HG03520 (cell line): ENCODE measurements around the gene PANK3.

Experiments used
- ATAC-seq: cut with Tn5 transposase; IDR thresholded peaks from one replicate; pipeline ENCODE4 v1.9.1; 2021; ENCODE audit warnings: mild to moderate bottlenecking, moderate library complexity; ENCODE audit not compliant: unreplicated experiment

Gene PANK3

DNA sequence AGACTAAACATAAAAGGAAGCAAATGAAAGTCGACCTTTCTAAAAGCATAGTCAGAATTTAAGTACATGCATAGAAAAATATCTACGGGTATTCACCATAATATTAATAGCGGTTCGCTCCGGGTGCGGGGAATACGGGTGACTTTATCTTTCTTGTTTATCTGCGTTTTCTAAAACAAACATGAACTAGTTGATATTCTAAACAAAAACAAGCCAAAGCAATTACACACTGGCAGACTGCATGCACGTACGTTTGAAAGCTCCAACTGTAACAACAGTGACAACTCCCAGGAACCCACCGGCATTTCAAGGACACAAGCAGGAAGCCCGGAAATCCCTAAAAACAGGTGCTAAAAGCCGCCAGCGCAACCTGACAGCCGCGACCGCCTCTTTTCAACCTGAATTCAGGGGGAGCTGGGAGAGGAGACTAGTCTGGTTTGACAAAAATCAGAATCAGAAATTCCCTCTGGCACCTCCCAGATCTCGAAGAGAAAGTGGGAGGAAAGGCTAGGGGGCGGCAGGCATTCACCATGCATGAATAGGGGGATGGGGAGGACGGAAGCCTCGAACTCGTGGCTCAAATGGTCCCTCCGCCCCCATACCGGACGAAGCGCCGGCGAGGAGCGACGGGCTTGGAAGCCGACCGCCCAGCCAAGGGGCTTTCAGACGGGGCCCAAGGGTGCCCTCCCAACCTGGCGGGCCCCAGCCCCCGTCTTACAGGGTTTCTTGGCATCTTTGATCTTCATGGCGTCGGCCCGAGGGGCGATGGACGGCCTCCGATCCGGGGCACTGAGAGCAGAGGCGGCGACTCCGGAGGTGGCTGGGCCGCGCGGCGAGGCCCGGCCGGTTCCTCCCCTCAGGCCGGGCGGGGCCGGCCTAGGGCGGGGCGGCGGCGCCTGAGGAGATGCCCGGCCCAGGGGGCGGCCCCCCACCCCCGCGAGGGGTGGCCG lies at the start of gene PANK3:
Gene PANK3 (minus strand): TSS at position 831 of the 950 bp plus-strand sequence. CDS start 85 bp downstream, at position 746.
- ATAC-seq = peak; percentile 47

DNA sequence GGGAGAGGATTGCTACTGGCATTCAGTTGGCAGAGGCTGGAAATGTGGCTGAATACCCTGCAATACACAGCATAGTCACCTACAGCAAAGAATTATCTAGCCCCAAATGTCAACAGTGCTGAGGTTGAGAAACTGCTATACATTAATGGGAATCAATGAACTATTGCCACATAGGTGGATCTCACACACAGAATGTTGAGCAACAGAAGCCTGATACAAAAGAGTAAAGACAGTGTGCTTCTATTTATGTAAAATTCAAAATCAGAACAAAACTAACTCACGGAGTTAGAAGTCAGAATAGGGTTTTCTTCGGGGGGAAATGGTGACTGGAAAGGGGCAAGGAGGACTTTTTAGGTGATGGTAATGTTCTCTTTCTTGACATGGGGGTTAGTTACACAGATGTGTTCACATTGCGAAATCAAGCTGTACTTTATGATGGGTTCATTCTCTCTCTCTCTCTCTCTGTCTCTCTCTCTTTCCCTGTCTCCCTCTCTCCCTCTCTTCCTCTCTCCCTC lies 45.7 kb upstream of the PANK3 start:
- no peak for ATAC-seq

GRCh38 chr5:168620807-168621206 lies 41.6 kb upstream of the PANK3 start:
- ATAC-seq = no peak

DNA sequence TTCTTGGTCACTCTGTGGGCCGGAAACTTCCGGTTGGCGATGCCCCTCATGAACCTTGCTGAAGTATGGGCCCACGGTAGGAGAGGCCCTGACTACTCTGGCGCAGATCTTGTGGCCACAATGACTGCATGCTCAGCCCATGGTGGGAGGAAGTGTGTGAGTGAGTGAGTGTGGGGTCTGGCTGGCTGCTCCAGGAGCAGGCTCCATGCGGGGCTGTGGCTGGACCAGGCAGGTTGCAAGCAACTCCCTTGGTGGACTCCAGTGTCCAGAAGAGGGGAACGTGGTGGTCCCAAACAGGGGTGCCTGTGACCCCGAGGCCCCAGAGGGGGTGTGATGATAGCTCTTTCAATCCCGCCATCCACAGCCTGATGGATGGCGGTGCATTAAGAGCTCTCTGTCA lies 35.5 kb upstream of the PANK3 start:
- ATAC-seq = no peak

GRCh38 chr5:168613996-168614395 lies 34.8 kb upstream of the PANK3 start:
- ATAC-seq = no peak

DNA sequence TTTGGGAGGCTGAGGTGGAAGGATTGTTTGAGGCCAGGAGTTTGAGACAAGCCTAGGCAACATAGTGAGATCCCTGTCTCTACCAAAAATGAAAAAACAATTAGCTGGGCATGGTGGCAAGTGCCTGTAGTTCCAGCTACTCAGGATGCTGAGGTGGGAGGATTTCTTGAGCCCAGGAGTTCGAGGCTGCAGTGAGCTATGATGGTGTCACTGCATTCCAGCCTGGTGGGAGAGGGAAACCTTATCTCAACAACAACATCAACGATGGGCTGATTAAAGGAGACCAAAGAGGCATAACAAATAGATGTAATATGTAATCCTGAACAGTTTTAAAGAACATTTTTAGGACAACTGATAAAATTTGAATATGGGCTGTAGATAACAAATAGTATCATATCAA lies 34.2 kb upstream of the PANK3 start:
- ATAC-seq = no peak

GRCh38 chr5:168612996-168613395 lies 33.8 kb upstream of the PANK3 start:
- no peak for ATAC-seq

GRCh38 chr5:168612123-168612522 lies 33.0 kb upstream of the PANK3 start:
- no peak for ATAC-seq

DNA sequence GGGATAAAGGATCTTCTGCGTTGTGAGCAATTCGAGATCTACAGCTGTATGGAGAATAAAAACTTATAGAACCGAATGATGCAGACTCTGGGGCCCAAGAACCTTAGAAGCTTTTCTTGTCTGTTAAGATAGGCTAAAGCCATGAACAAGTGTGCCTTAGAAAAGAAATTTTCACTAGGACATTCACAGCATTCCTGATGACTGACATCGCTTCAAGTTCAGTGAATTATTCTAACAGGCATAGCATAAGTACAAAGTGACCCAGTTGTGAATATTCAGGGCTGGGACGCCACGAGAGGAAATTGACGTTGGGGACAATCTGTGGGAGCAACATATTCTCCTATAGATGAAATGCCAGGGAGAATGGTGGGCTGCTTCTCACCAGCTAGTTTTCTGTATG lies 32.0 kb upstream of the PANK3 start:
- ATAC-seq = no peak

- ATAC-seq = no peak
Observed at GRCh38 chr5:168609806-168610482, 30.8 kb upstream of the PANK3 start.

- no peak for ATAC-seq
Observed at GRCh38 chr5:168608821-168609220, 29.7 kb upstream of the PANK3 start.

DNA sequence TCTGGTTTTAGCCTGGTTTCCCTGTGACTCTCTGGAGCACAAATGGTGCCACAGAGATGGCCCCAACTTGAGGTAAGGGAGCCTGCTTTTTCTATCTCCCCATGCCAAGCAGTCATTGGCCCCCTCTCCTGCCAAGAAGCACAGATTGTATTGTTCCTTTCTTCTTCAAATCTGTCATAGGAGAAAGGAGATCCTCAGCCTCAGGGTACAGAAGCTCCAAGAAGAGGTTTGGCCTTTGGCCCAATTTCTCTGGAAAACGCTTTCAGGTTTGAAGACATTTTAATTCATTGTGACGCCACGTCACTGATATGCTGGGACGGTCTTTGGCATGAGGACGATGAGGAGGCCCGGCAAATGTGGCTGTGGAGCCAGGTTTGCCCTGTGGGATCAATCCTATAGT lies 29.2 kb upstream of the PANK3 start:
- ATAC-seq = no peak

DNA sequence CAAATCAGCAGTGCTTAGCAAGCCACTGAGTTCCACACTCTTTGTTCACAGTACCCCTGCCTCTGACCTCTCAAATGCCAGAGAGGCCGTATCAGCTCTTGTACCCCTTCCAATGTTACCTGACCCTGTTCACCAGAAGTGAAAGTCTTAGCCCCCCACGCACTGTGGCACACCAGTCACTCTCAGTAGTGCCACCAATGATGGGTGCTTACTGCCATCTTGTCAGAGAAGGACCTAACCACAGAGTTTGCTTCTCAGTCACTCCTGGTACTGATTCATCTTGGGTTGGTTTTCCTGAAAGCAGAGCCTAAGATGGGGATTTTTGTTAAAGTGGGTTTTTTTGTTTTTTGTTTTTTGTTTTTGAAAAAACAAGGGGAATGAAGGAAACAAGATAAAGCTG lies 28.8 kb upstream of the PANK3 start:
- ATAC-seq = no peak

DNA sequence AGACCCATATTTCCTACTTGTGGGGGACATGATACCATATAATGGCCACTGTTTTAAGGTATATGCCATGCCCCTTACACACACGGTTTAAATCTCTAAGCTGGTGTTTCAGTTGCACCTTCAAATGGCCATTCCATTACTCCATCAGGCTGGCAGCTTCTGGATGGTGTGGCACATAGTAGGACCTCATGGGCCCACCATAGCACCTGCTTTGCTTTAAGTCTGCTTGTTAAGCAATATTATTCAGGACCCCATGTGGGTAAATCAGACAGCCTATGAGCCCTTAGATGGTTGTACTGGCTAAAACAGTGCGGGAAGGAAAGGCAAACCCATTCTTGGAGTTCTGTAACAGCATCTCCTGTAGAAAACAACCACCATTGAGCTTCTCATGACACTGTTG lies 27.4 kb upstream of the PANK3 start:
- ATAC-seq = no peak

DNA sequence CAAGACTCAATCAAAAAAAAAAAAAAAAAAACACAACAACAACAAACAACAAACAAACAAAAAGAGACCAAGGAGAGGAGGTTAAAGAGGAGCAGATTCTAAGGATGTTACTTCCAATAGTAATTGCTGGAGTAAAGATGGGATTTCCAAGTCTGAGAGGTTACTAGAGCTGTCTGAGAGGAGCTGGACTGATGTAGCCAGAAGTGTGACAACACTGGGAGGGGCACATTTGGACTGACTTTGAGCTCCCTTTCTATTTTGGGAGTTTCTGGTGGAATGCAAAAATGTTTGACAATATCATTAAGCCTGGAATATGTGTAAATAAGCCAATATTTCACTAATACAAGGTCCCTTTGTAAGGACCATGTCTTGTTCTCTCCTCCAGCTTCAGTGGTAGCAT lies 25.3 kb upstream of the PANK3 start:
- no peak for ATAC-seq

GRCh38 chr5:168603746-168604145 lies 24.6 kb upstream of the PANK3 start:
- ATAC-seq = no peak

- ATAC-seq = no peak
Observed at GRCh38 chr5:168602517-168602916, 23.3 kb upstream of the PANK3 start.

- ATAC-seq = no peak
Observed at GRCh38 chr5:168601972-168602371, 22.8 kb upstream of the PANK3 start.

DNA sequence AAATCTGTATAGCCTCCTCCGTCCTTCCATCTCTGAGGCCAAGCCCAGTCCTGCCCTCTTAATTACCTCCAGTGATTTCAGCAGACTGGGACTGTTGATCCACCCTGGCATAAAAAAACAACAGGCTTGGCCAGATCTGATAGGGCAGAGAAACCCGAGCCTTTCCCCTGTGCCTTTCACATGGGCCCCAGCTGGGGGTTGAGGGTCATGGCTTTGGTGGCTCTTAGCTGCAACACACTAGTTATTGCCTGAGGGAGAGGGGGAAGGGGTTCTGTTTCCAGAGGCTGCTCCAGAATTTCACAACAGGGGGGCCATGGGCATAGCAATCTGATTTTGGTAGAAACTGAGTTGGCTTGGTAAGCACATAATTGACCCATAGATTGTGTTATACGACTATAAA lies 21.2 kb upstream of the PANK3 start:
- no peak for ATAC-seq

DNA sequence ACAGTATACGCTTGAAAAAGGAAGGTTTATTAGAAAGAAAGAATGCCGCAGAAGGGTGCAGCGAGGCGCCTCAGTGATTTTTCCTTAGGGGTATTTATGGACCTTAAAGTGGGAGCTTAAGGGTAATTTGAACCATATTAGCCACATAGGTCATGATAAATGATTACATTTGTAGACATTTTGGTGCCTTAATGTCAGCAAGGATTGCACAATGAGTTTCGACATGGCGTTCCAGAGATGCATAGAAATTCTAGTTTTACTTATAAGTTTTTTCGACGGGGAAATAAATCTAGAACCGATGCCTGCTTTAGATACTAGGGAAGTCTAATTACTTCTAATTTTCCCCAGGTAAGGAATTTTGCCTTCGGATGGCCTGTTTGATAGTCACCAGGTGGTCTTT lies 20.7 kb upstream of the PANK3 start:
- ATAC-seq = no peak

DNA sequence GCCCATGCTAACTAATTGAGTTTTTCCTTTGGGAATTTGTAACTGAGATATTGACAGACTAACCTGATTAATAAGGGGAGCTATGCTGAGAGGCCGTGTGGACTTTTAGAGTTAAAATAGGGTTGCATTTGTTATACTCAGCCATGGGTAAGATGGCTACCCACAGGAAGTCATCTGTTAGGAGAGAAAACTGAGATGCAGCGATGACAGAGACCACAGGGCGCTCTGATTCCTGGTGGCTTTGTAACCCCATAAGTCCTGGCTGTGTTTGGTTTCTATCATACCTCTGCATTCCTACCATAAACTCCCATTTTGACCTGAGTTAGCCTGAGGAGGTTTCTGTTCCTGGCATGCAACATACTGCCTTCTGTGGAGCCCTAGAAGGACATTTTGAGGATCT lies 19.5 kb upstream of the PANK3 start:
- no peak for ATAC-seq

DNA sequence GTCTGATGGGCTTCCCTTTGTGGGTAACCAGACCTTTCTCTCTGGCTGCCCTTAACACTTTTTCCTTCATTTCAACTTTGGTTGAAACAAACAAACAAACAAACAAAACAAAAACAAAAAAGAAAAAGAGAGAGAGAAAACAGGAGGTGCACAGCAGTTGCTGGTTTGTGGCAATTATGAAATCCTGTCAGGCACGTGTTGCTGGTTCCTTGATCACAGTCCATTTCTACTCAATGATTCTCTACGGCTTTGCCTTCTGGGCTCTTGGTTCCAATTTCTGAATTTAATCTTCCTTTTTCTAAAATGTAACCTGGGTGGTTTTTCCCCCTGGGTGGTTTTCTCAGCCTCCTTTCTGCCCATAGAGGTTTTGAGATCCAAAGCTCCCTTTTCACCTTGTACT lies 17.8 kb upstream of the PANK3 start:
- ATAC-seq = no peak
